Pancreas (tissue), 10 donors: Measurements from ENCODE around the gene PIAS2. TPM values are rescaled to one million over a fixed set of nuclear protein-coding genes. Genes with fewer than 3 reads are reported as not detected.

ENCODE experiments used
- ATAC-seq, 4 donors: fragments of 200-7000 bp; cut with Tn5 transposase; one replicate each; pipeline versions ENCODE4 v1.8.0 to v1.9.1; 2020; ENCODE audit warnings: mild to moderate bottlenecking in 4 of 4, moderate library complexity in 4 of 4
- DNase-seq, 6 donors: peaks; one replicate each; pipeline ENCODE4 v3.0.0-alpha.2; 2020
- FAIRE-seq: peaks from 2 replicates; lab custom pipeline; 2012; peaks lifted over from hg19 to GRCh38; lab: Jason Lieb, UNC
- H3K27ac ChIP-seq, 4 donors: fragments of 200-600 bp; sonication (generic); 1 replicate in 3 of 4; 2 replicates in 1 of 4; pipeline versions ENCODE4 v1.5.0 to v1.8.0; 2020
- H3K27me3 ChIP-seq, 4 donors: fragments of 200-600 bp; one replicate each; pipeline ENCODE4 v1.8.0; 2021
- H3K36me3 ChIP-seq, 3 donors: fragments of 200-600 bp; sonication (generic) in 1 of 3; one replicate each; pipeline versions ENCODE4 v1.5.0 to v1.8.0; 2020 to 2021
- H3K4me1 ChIP-seq, 3 donors: fragments of 200-600 bp; one replicate each; pipeline ENCODE4 v1.8.0; 2021
- H3K4me3 ChIP-seq, 4 donors: fragments of 200-600 bp; sonication (generic) in 2 of 4; one replicate each; pipeline versions ENCODE4 v1.5.0 to v1.8.0; 2020 to 2021
- H3K9me3 ChIP-seq, 4 donors: fragments of 200-600 bp; one replicate each; pipeline ENCODE4 v1.8.0; 2021
- CTCF ChIP-seq, 4 donors: fragments of 200-600 bp; sonication (generic) in 3 of 4; IDR thresholded peaks; one replicate each; pipeline versions ENCODE4 v1.5.0 to v1.8.0; 2021; ENCODE audit warnings: antibody characterized with exemption in 4 of 4
- WGBS, 2 donors: extraction: QIAGEN DNeasy Blood & Tissue Kit; methylation state at CpG; one replicate each; pipeline ENCODE4 v1.1.7; 2013; 5-methylcytosine and 5-hydroxymethylcytosine counted together
- intact Hi-C, 3 donors: fragments of 100-400 bp; cut with DNase I; formaldehyde crosslinking; loops; one replicate each; pipeline versions ENCODE4 v1.11.1 to v1.14.2; 2022
- polyA plus RNA-seq, 2 donors: library from polyadenylated mRNA; stranded (reverse); fragments of 200-250 nt; gene quantifications; one replicate each; pipeline ENCODE4 v1.2.3, GENCODE V29; 2013
- total RNA-seq, 6 donors: library from RNA; stranded (reverse); fragmentation: NEBNext Ultra II Directional in 4 of 6; extraction: Animal tissue kit (Norgen Biotek cat#: 25700) in 4 of 6; gene quantifications; one replicate each; pipeline versions ENCODE4 v1.2.1 to v1.2.4, GENCODE V29; 2021 to 2023
- donor health status: healthy with polysubstance abuse.
- donor health status: DM: no; HTN: no; CAD: no; lungs with moderate emphysema.
- donor health status: DM: no; HTN: no; CAD: no.
- donor health status: control.
- donor health status: control.
- donor health status: Bipolar disorder and iron deficiency.
- donor health status: DM: yes; HTN: yes; CAD: no.
- donor health status: DM: no; HTN: no; CAD: no.
- donor health status: DM: no; HTN: no; CAD: no.
- donor health status: DM: yes; HTN: yes; CAD: no.

Gene PIAS2
- total and polyA plus RNA-seq, 8 donors: 2.8 to 17.6 (median 11.4) TPM

DNA sequence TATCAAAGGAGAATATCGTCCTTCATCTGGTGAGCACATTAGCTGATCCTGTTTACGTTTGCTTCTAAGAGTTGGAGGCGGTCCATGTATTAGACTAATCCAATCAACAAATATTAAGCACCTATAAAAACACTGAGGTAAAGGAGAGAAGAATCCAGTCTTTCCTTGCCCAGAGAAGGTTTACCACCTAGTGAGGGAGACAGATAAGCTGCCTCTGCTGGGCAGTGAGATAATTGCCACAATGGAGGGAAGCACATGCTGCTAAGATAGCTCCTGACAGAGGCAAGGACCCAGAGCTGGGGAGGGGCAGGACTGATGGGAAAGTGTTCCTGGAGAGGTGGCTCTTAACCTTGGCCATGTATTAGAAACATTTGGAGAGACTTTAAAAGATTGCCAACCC, 123.7 kb downstream of the PIAS2 start:
- no peak for ATAC-seq
- Histone ChIP-seq H3K27ac (no peak overlapping the region), H3K9me3 (no peaks in the 10 kb centered on the region), H3K27me3 (no peaks in the 10 kb centered on the region), H3K4me3 (no peak overlapping the region), H3K36me3 (no peaks in the 10 kb centered on the region), H3K4me1 (no peaks in the 10 kb centered on the region)
- no peak for DNase-seq
- FAIRE-seq: no peak
- intact Hi-C loops: no loop called here
- no peak for TF ChIP-seq CTCF (IDR thresholded peaks at IDR 0.05)
- 63 to 67% methylated on average over 3 of the region's 3 CpGs for WGBS, 2 donors

DNA sequence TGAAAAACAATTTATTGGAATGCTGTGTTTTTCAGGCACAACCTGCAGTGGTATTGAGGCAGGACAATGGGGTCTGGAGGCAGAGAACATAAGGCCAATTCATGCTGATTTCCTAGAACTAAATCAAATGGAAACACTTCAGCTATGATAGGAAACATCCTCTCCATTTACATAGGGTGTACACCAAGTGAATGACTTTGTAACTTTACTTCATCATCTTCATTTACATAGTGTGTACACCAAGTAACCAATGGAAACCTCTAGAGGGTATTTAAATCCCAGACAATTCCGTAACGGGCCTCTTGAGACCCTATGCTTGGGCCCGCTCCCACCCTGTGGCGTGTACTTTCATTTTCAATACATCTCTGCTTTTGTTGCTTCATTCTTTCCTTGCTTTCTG, 128.2 kb downstream of the PIAS2 start:
- 90 to 100% methylated on average over 4 of the region's 4 CpGs for WGBS, 2 donors
- Histone ChIP-seq H3K27me3 (no peaks in the 10 kb centered on the region), H3K4me1 (no peaks in the 10 kb centered on the region), H3K36me3 (no peaks in the 10 kb centered on the region), H3K9me3 (no peaks in the 10 kb centered on the region), H3K27ac (no peak overlapping the region), H3K4me3 (no peak overlapping the region)
- intact Hi-C loops: no loop called here
- no peak for FAIRE-seq
- TF ChIP-seq CTCF (IDR thresholded peaks at IDR 0.05): no peak
- ATAC-seq: no peak
- DNase-seq: no peak

DNA sequence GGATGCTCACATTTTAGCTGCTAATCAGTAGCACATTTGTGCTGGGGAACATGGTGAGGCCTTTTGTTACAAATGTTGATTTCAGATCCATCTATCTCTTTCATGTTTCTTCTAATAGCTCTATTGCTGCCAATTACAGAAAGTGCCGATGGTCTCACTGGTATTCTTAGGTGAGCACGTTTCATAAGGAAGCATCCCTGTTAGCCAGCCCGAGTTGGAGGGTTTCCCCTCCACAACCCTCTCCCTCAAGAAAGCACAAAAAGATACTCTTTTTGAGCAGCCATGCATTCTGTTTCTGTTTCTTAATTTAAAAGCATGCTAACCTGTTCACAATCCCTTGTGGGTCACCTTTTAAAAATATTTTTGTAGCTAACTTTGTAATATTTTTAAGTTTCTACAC, 129.6 kb downstream of the PIAS2 start:
- no peak overlapping the region for H3K27ac ChIP-seq
- DNase-seq (no peak), FAIRE-seq (no peak), ATAC-seq (no peak)
- TF ChIP-seq CTCF (IDR thresholded peaks at IDR 0.05): no peak
- H3K9me3 ChIP-seq: no peaks in the 10 kb centered on the region
- intact Hi-C loops: no loop called here
- no peaks in the 10 kb centered on the region for H3K4me1 ChIP-seq
- no peaks in the 10 kb centered on the region for H3K27me3 ChIP-seq
- H3K4me3 ChIP-seq: no peak overlapping the region
- WGBS, 2 donors: 74 to 75% methylated on average over 3 of the region's 3 CpGs
- H3K36me3 ChIP-seq: no peaks in the 10 kb centered on the region

GRCh38 chr18:46772357-46772756, 144.9 kb downstream of the PIAS2 start:
- WGBS, 2 donors: 51 to 62% methylated on average over 5 of the region's 5 CpGs
- no peak overlapping the region for H3K4me3 ChIP-seq
- no peaks in the 10 kb centered on the region for H3K4me1 ChIP-seq
- no peaks in the 10 kb centered on the region for H3K27me3 ChIP-seq
- no peak for ATAC-seq
- no peak for FAIRE-seq
- no peak overlapping the region for H3K27ac ChIP-seq
- H3K9me3 ChIP-seq: no peaks in the 10 kb centered on the region
- no peak for DNase-seq
- no peak for TF ChIP-seq CTCF (IDR thresholded peaks at IDR 0.05)
- H3K36me3 ChIP-seq: no peaks in the 10 kb centered on the region
- intact Hi-C loops: no loop called here

- H3K4me3 ChIP-seq: no peak overlapping the region
- DNase-seq: no peak
- no peak for ATAC-seq
- no peaks in the 10 kb centered on the region for H3K4me1 ChIP-seq
- WGBS, 2 donors: 55 to 58% methylated on average over 3 of the region's 3 CpGs
- no peak for TF ChIP-seq CTCF (IDR thresholded peaks at IDR 0.05)
- FAIRE-seq: no peak
- H3K27me3 ChIP-seq: no peaks in the 10 kb centered on the region
- H3K27ac ChIP-seq: no peak overlapping the region
- intact Hi-C loops: no loop called here
- no peaks in the 10 kb centered on the region for H3K36me3 ChIP-seq
- no peaks in the 10 kb centered on the region for H3K9me3 ChIP-seq
These were observed 146.2 kb downstream of the PIAS2 start for GRCh38 chr18:46771141-46771540.
